Esophagus muscularis mucosa (tissue), 4 donors: ENCODE measurements around the gene AGPS. TPM values are rescaled to one million over a fixed set of nuclear protein-coding genes. Genes with fewer than 3 reads are reported as not detected.
"Not testable (repeated sequence)": the region's sequence is repeated elsewhere in the genome, so short reads cannot be mapped to it uniquely, and the experiment has no call there.

Experiments used
- DNase-seq: peaks from one replicate; pipeline ENCODE4 v3.0.0-alpha.2; 2017; ENCODE audit errors: extremely low spot score
- H3K27ac ChIP-seq, 4 donors: fragments of 200-600 bp; sonication (generic); replicated peaks in 1 of 4; 1 replicate in 3 of 4; 2 replicates in 1 of 4; pipeline ENCODE4 v1.5.1; 2016 to 2019; ENCODE audit warnings: mild to moderate bottlenecking in 1 of 4
- H3K27me3 ChIP-seq, 4 donors: fragments of 200-600 bp; sonication (generic); one replicate each; pipeline versions ENCODE4 v1.5.1 to v1.6.0; 2016 to 2019
- H3K36me3 ChIP-seq, 4 donors: fragments of 200-600 bp; sonication (generic); one replicate each; pipeline ENCODE4 v1.5.1; 2016 to 2019
- H3K4me1 ChIP-seq, 4 donors: fragments of 200-600 bp; sonication (generic); one replicate each; pipeline ENCODE4 v1.5.1; 2016 to 2019
- H3K4me3 ChIP-seq, 4 donors: fragments of 200-600 bp; sonication (generic); 1 replicate in 2 of 4; 2 replicates in 2 of 4; pipeline ENCODE4 v1.5.1; 2016 to 2019; ENCODE audit warnings: mild to moderate bottlenecking in 4 of 4, moderate library complexity in 1 of 4
- H3K9me3 ChIP-seq, 4 donors: fragments of 200-600 bp; sonication (generic); 1 replicate in 3 of 4; 2 replicates in 1 of 4; pipeline ENCODE4 v1.5.1; 2016 to 2019
- CTCF ChIP-seq, 3 experiments: fragments of 200-600 bp in 2 of 3; fragments of 450-650 bp in 1 of 3; sonication (generic) in 2 of 3; IDR thresholded peaks; one replicate each; pipeline ENCODE4 v1.5.1; 2017 to 2019; ENCODE audit warnings: antibody characterized with exemption in 3 of 3, mild to moderate bottlenecking in 2 of 3, moderate library complexity in 1 of 3
- EP300 ChIP-seq: sonication (generic); formaldehyde crosslinking; IDR thresholded peaks from one replicate; pipeline ENCODE4 v1.6.1; 2017; ENCODE audit warnings: antibody characterized with exemption
- POLR2A ChIP-seq: fragments of 450-650 bp; IDR thresholded peaks from one replicate; pipeline ENCODE4 v1.6.1; 2017; ENCODE audit warnings: antibody characterized with exemption, moderate library complexity, mild to moderate bottlenecking, low read depth
- POLR2AphosphoS5 ChIP-seq, 2 donors: sonication (generic); formaldehyde crosslinking; IDR thresholded peaks; one replicate each; pipeline ENCODE4 v1.6.1; 2017; ENCODE audit warnings: antibody characterized with exemption in 2 of 2
- WGBS: methylation state at CpG from one replicate; pipeline ENCODE4 v1.1.5; 2018; 5-methylcytosine and 5-hydroxymethylcytosine counted together
- intact Hi-C: fragments of 100-400 bp; cut with DNase I; formaldehyde crosslinking; loops from one replicate; pipeline ENCODE4 v1.15.1; 2023
- total RNA-seq, 4 donors: library from RNA; depleted of rRNA; stranded (reverse); fragments of >200 nt; gene quantifications; one replicate each; pipeline versions ENCODE4 v1.1.0 to v1.2.1, GENCODE V29; 2016

Gene AGPS
- total RNA-seq, 4 donors from 2014 or later = 26.3 to 46.1 (median 37.0) TPM

GRCh38 chr2:177348118-177348654 lies 44.4 kb upstream of the AGPS start:
- TF ChIP-seq EP300 (no peak), POLR2AphosphoS5 (IDR thresholded peaks at IDR 0.05) (no peak), CTCF (IDR thresholded peaks at IDR 0.05) (no peak), POLR2A (no peak)
- no peak for DNase-seq
- Histone ChIP-seq H3K27me3 (no peaks in the 10 kb centered on the region), H3K4me1 (peaks cover 11 to 27% (median 20%) of the 10 kb centered on the region in 4 donors), H3K9me3 (no peaks in the 10 kb centered on the region), H3K36me3 (no peaks in the 10 kb centered on the region), H3K27ac (no peak overlapping the region), H3K4me3 (no peak overlapping the region)
- WGBS = 66% methylated on average over 7 of the region's 7 CpGs
- intact Hi-C loops = no loop called here

- Histone ChIP-seq H3K4me3 (no peak overlapping the region), H3K27ac (peak overlapping the region in 1 of 4 donors; percentile 10), H3K36me3 (no peaks in the 10 kb centered on the region), H3K4me1 (peaks cover 15 to 31% (median 24%) of the 10 kb centered on the region in 4 donors), H3K9me3 (no peaks in the 10 kb centered on the region), H3K27me3 (no peaks in the 10 kb centered on the region)
- TF ChIP-seq EP300 = no peak
- TF ChIP-seq POLR2A = no peak
- TF ChIP-seq POLR2AphosphoS5 (IDR thresholded peaks at IDR 0.05) = no peak
- TF ChIP-seq CTCF (IDR thresholded peaks at IDR 0.05) = no peak
- 89% methylated on average over 3 of the region's 3 CpGs for WGBS
- DNase-seq = no peak
- intact Hi-C loops = no loop called here
Observed at GRCh38 chr2:177348733-177349693, 43.6 kb upstream of the AGPS start.

GRCh38 chr2:177350624-177351023 lies 41.9 kb upstream of the AGPS start:
- H3K27me3 ChIP-seq, H3K9me3 ChIP-seq, H3K4me3 ChIP-seq, DNase-seq, H3K36me3 ChIP-seq, intact Hi-C loops: not testable (repeated sequence)
- WGBS = 73% methylated on average over 1 of the region's 1 CpG
- Histone ChIP-seq H3K4me1 (peaks cover 15 to 31% (median 24%) of the 10 kb centered on the region in 4 donors), H3K27ac (peak overlapping the region in 2 of 4 donors; percentile 14 to 15)

- peaks cover 15 to 31% (median 24%) of the 10 kb centered on the region in 4 donors for H3K4me1 ChIP-seq
- intact Hi-C loops, DNase-seq, H3K4me3 ChIP-seq, H3K36me3 ChIP-seq, H3K27me3 ChIP-seq, H3K27ac ChIP-seq, H3K9me3 ChIP-seq: not testable (repeated sequence)
- 79% methylated on average over 1 of the region's 1 CpG for WGBS
Observed at GRCh38 chr2:177351121-177351520, 41.5 kb upstream of the AGPS start.

- Histone ChIP-seq H3K4me3 (no peak overlapping the region), H3K4me1 (peaks cover 15 to 31% (median 24%) of the 10 kb centered on the region in 4 donors), H3K27me3 (no peaks in the 10 kb centered on the region), H3K27ac (peak overlapping the region; percentile 38 to 72 (median 63)), H3K9me3 (no peaks in the 10 kb centered on the region), H3K36me3 (no peaks in the 10 kb centered on the region)
- 11% methylated on average over 4 of the region's 4 CpGs for WGBS
- intact Hi-C loops = no loop called here
- no peak for DNase-seq
- TF ChIP-seq POLR2A (no peak), EP300 (no peak), POLR2AphosphoS5 (IDR thresholded peaks at IDR 0.05) (no peak), CTCF (IDR thresholded peaks at IDR 0.05) (no peak)
Observed at GRCh38 chr2:177352441-177353186, 40.0 kb upstream of the AGPS start.
